Cardiac fibroblast (primary cell): ENCODE results near the gene GRIA3.
A peak's percentile ranks its signal among the peaks of the same experiment; 100 is the strongest.

Source experiments
- DNase-seq, 2 donors: peaks; one replicate each; pipeline versions ENCODE4 v3.0.0 to v3.0.0-alpha.2; 2010; ENCODE audit warnings: low read depth in 2 of 2
- H3K4me3 ChIP-seq, 2 donors: replicated peaks in 1 of 2; 1 replicate in 1 of 2; 2 replicates in 1 of 2; pipeline ENCODE4 v1.5.1; 2011; ENCODE audit warnings: low read depth in 2 of 2, low read length in 2 of 2, mild to moderate bottlenecking in 2 of 2, moderate library complexity in 1 of 2
- TF ChIP-seq, protein P1 (sequence below): IDR thresholded peaks from one replicate; pipeline ENCODE4 v1.5.1; 2011; ENCODE audit warnings: low read depth, mild to moderate bottlenecking, low read length, inconsistent platforms

Gene GRIA3

GRCh38 chrX:123157586-123157985, 26.5 kb upstream of the GRIA3 start:
- TF ChIP-seq, protein P1, sequence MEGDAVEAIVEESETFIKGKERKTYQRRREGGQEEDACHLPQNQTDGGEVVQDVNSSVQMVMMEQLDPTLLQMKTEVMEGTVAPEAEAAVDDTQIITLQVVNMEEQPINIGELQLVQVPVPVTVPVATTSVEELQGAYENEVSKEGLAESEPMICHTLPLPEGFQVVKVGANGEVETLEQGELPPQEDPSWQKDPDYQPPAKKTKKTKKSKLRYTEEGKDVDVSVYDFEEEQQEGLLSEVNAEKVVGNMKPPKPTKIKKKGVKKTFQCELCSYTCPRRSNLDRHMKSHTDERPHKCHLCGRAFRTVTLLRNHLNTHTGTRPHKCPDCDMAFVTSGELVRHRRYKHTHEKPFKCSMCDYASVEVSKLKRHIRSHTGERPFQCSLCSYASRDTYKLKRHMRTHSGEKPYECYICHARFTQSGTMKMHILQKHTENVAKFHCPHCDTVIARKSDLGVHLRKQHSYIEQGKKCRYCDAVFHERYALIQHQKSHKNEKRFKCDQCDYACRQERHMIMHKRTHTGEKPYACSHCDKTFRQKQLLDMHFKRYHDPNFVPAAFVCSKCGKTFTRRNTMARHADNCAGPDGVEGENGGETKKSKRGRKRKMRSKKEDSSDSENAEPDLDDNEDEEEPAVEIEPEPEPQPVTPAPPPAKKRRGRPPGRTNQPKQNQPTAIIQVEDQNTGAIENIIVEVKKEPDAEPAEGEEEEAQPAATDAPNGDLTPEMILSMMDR, result no peak
- no peak for DNase-seq
- H3K4me3 ChIP-seq, result no peak overlapping the region

- H3K4me3 ChIP-seq, result no peak overlapping the region
- DNase-seq, result no peak
- TF ChIP-seq, protein P1, result no peak
Observed at GRCh38 chrX:123159403-123159802, 24.7 kb upstream of the GRIA3 start.

- DNase-seq, result no peak
- H3K4me3 ChIP-seq, result no peak overlapping the region
- TF ChIP-seq, protein P1, result no peak
Observed at GRCh38 chrX:123167621-123168020, 16.5 kb upstream of the GRIA3 start.

DNA sequence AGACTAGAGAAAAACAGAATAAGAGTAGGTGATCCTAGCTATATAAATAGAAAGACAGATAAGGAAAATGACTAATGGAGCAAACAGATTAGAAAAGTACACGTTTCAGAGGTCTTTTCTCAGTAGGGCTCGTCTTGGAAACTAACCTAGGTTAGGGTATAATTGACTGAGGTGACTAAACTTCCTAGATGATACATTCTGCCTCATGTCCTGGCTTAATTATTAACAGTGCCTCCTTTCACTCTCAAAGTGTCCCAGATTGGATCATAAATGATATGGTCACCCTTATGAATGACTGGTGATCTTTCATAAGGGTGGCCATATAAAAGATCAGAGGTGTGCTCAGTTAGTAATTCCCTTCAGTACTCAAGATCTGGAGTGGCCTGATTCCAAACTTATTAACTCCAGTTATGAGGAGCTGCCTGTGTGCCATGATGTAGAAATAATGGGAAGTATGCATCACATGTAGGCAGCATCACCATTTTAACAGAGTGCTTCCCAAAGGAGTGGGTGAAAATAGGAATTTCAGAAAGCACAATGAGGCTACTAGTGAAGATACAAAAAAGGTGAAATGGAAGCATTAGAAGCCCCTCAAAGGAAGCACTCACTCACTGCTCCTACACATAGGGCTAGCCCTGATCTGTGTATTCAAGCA, 14.7 kb upstream of the GRIA3 start:
- TF ChIP-seq, protein P1, result no peak
- no peak for DNase-seq
- H3K4me3 ChIP-seq, result no peak overlapping the region

DNA sequence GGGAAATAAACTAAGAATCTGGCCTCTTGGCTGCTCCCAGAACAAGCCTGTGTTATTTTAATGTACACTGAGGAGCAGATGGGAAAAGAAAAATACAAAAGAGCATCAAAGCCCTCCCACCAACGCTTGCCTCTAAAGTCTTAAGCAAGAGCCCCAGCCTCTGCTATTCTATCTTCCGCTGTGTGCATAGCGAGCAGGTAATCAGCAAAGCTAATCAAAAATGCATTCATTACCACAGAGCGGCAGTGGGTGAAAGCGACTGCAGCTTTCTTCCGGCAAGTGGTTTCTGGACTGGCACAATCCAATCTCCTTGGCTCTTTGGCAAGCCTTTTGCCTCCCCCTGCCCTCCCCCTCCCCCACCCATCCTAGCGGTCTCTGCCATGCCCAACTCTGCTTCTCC, 13.5 kb upstream of the GRIA3 start:
- TF ChIP-seq, protein P1, result no peak
- DNase-seq, result no peak
- no peak overlapping the region for H3K4me3 ChIP-seq

DNA sequence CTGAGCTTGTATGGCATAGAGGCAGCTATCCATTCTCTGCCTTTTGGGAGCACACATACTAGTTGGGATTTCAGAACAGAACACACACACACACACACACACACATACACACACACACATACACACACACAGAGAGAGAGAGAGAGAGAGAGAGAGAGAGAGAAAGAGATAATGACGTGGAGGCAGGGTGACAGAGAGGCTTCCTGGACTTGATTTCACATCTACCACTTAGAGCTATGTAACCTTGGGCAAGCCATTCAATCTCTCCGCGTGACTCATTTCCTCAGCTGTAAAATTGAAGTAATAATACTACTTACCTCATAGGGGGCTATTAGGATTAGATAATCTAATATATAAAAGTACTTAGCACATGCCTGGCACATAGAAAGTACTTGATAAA, 12.3 kb upstream of the GRIA3 start:
- TF ChIP-seq, protein P1, result no peak
- no peak overlapping the region for H3K4me3 ChIP-seq
- peak; percentile 11 to 73 for DNase-seq

GRCh38 chrX:123172869-123173268, 11.2 kb upstream of the GRIA3 start:
- TF ChIP-seq, protein P1, result no peak
- no peak for DNase-seq
- H3K4me3 ChIP-seq, result no peak overlapping the region
